H1 (cell line): ENCODE results near the gene TSPEAR.

ENCODE experiments used
- ASH2L ChIP-seq: fragments of 200-600, 300-600 bp; sonication (generic); IDR thresholded peaks from one replicate; pipeline ENCODE4 v1.7.1; 2017; ENCODE audit warnings: low read length
- CTCF ChIP-seq, 3 experiments: IDR thresholded peaks; 1 replicate in 2 of 3; 2 replicates in 1 of 3; pipeline versions ENCODE4 v1.5.1 to v1.6.1; 2011; ENCODE audit warnings: low read length in 3 of 3, mild to moderate bottlenecking in 3 of 3, inconsistent platforms in 2 of 3, low read depth in 1 of 3, moderate library complexity in 1 of 3; ENCODE audit not compliant: insufficient read depth in 1 of 3; ENCODE audit errors: control extremely low read depth in 1 of 3
- POLR2A ChIP-seq, 2 experiments: IDR thresholded peaks; 1 replicate in 1 of 2; 2 replicates in 1 of 2; pipeline ENCODE4 v1.6.1; 2011; ENCODE audit warnings: low read depth in 2 of 2, low read length in 2 of 2, mild to moderate bottlenecking in 2 of 2; ENCODE audit errors: control extremely low read depth in 1 of 2

- no peak for TF ChIP-seq POLR2A (IDR thresholded peaks at IDR 0.05; ENCODE audit: control extremely low read depth in 1 of 2, low read depth in 2 of 2, low read length in 2 of 2)
- TF ChIP-seq CTCF (IDR thresholded peaks at IDR 0.05; ENCODE audit: control extremely low read depth in 1 of 3, insufficient read depth in 1 of 3, low read depth in 1 of 3, low read length in 3 of 3) = no peak
- TF ChIP-seq ASH2L = no peak
These were observed 17.3 kb upstream of the TSPEAR start for GRCh38 chr21:44728716-44729115.
